IMR-90 (cell line): ENCODE measurements around the gene FAM227B. TPM values are rescaled to one million over a fixed set of nuclear protein-coding genes. Genes with fewer than 3 reads are reported as not detected.

Experiments
- ATAC-seq: fragments of 200-7000 bp; cut with Tn5 transposase; 2 replicates; pipeline ENCODE4 v1.9.1; 2020; ENCODE audit warnings: low read depth, mild to moderate bottlenecking, moderate library complexity
- BruUV-seq: library from RNA; stranded (reverse); fragments of 400-500 nt; replicated peaks from 2 replicates; lab custom pipeline; 2021; lab: Mats Ljungman, UMichigan
- CTCF ChIA-PET: fragments of 300-600 bp; formaldehyde crosslinking; extraction: SDS; loops from one replicate; lab custom pipeline; 2021; ENCODE audit warnings: antibody characterized with exemption; lab: Yijun Ruan, JAX
- POLR2A ChIA-PET: fragments of 300-600 bp; sonication (Branson Sonifier 250); formaldehyde crosslinking; loops from one replicate; lab custom pipeline; 2022; ENCODE audit warnings: antibody characterized with exemption; ENCODE audit not compliant: unreplicated experiment; lab: Charles Lee
- DNase-seq: peaks from one replicate; pipeline ENCODE4 v3.0.0; 2013
- H2AFZ ChIP-seq: replicated peaks from 2 replicates; pipeline ENCODE3; 2013; ENCODE audit warnings: low read length, mild to moderate bottlenecking; ENCODE audit not compliant: poor library complexity
- H2AK5ac ChIP-seq: 2 replicates; pipeline ENCODE4 v1.6.1; 2013; ENCODE audit warnings: low read depth, low read length, inconsistent platforms
- H2AK9ac ChIP-seq: replicated peaks from 2 replicates; pipeline ENCODE3; 2013; ENCODE audit warnings: mild to moderate bottlenecking, low read depth, low read length, moderate library complexity; ENCODE audit not compliant: poor library complexity
- H2BK120ac ChIP-seq: 2 replicates; pipeline ENCODE4 v1.6.1; 2013; ENCODE audit warnings: low read depth, low read length, inconsistent platforms
- H2BK15ac ChIP-seq: 3 replicates; pipeline ENCODE4 v1.6.1; 2013; ENCODE audit warnings: low read depth, low read length, inconsistent platforms
- H2BK20ac ChIP-seq: 2 replicates; pipeline ENCODE4 v1.6.1; 2013; ENCODE audit warnings: low read depth, mild to moderate bottlenecking, inconsistent platforms, low read length, moderate library complexity
- H2BK5ac ChIP-seq: 2 replicates; pipeline ENCODE4 v1.6.1; 2013; ENCODE audit warnings: mild to moderate bottlenecking, low read depth, low read length, inconsistent platforms; ENCODE audit not compliant: poor library complexity, severe bottlenecking
- H3K14ac ChIP-seq: replicated peaks from 2 replicates; pipeline ENCODE4 v1.6.1; 2013; ENCODE audit warnings: low read depth, low read length, inconsistent platforms
- H3K18ac ChIP-seq: 2 replicates; pipeline ENCODE4 v1.6.1; 2013; ENCODE audit warnings: low read depth, low read length, control low read depth
- H3K23ac ChIP-seq: 2 replicates; pipeline ENCODE4 v1.6.1; 2013; ENCODE audit warnings: low read depth, low read length, inconsistent platforms
- H3K27ac ChIP-seq: 2 replicates; pipeline ENCODE4 v1.5.1; 2013; ENCODE audit warnings: mild to moderate bottlenecking, control low read depth, low read length; ENCODE audit not compliant: insufficient read depth
- H3K27me3 ChIP-seq: 2 replicates; pipeline ENCODE4 v1.6.1; 2013; ENCODE audit warnings: low read length; ENCODE audit not compliant: control insufficient read depth, insufficient read depth
- H3K36me3 ChIP-seq: 2 replicates; pipeline ENCODE4 v1.6.1; 2013; ENCODE audit warnings: low read length, mixed read lengths; ENCODE audit not compliant: control insufficient read depth, insufficient read depth
- H3K4ac ChIP-seq: 2 replicates; pipeline ENCODE4 v1.6.1; 2013; ENCODE audit warnings: low read depth, low read length, inconsistent platforms
- H3K4me1 ChIP-seq: 2 replicates; pipeline ENCODE4 v1.6.1; 2013; ENCODE audit warnings: low read length, mixed read lengths; ENCODE audit not compliant: control insufficient read depth, insufficient read depth
- H3K4me2 ChIP-seq: 2 replicates; pipeline ENCODE4 v1.6.1; 2013; ENCODE audit warnings: low read depth, mild to moderate bottlenecking, control low read depth, low read length, moderate library complexity
- H3K4me3 ChIP-seq: 2 replicates; pipeline ENCODE4 v1.5.1; 2013; ENCODE audit warnings: low read depth, mild to moderate bottlenecking, control low read depth, low read length, moderate library complexity; ENCODE audit not compliant: insufficient read depth
- H3K56ac ChIP-seq: 2 replicates; pipeline ENCODE4 v1.6.1; 2013; ENCODE audit warnings: low read length, inconsistent platforms; ENCODE audit not compliant: insufficient read depth; ENCODE audit errors: extremely low read depth
- H3K79me1 ChIP-seq, 2 experiments: 2 replicates each; pipeline ENCODE4 v1.6.1; 2013; ENCODE audit warnings: low read length in 2 of 2, inconsistent platforms in 1 of 2, low read depth in 1 of 2
- H3K9ac ChIP-seq: 2 replicates; pipeline ENCODE4 v1.6.1; 2013; ENCODE audit warnings: low read depth, low read length, control low read depth
- H3K9me1 ChIP-seq: 2 replicates; pipeline ENCODE4 v1.6.1; 2013; ENCODE audit warnings: low read length, inconsistent platforms; ENCODE audit not compliant: insufficient read depth
- H3K9me3 ChIP-seq: 2 replicates; pipeline ENCODE4 v1.6.1; 2013; ENCODE audit warnings: low read length; ENCODE audit not compliant: control insufficient read depth, insufficient read depth
- H4K20me1 ChIP-seq: 2 replicates; pipeline ENCODE4 v1.6.1; 2013; ENCODE audit warnings: low read length, inconsistent platforms; ENCODE audit not compliant: insufficient read depth
- H4K5ac ChIP-seq: 2 replicates; pipeline ENCODE4 v1.6.1; 2013; ENCODE audit warnings: mild to moderate bottlenecking, low read depth, low read length, control low read depth
- H4K8ac ChIP-seq, 2 experiments: 2 replicates each; pipeline ENCODE4 v1.6.1; 2013; ENCODE audit warnings: low read depth in 2 of 2, low read length in 2 of 2, control low read depth in 1 of 2, inconsistent platforms in 1 of 2
- H4K91ac ChIP-seq: 2 replicates; pipeline ENCODE4 v1.6.1; 2013; ENCODE audit warnings: low read depth, low read length, inconsistent platforms; ENCODE audit not compliant: insufficient read depth
- MXI1 ChIP-seq: IDR thresholded peaks from 2 replicates; pipeline ENCODE4 v1.6.1; 2012; ENCODE audit warnings: low read depth, mild to moderate bottlenecking, low read length, moderate library complexity, borderline replicate concordance
- dilution Hi-C: fragments of 300-500 bp; cut with HindIII; formaldehyde crosslinking; loops from one replicate; pipeline ENCODE4 v1.14.3; 2018; ENCODE audit warnings: low sequenced_read_pairs; ENCODE audit not compliant: unreplicated experiment
- in situ Hi-C: fragments of 300-500 bp; cut with MboI; formaldehyde crosslinking; loops from 3 replicates; pipeline ENCODE4 v1.14.3; 2019; ENCODE audit warnings: low sequenced_read_pairs, inconsistent platforms, mixed read lengths
- intact Hi-C: fragments of 100-400 bp; cut with micrococcal nuclease; formaldehyde crosslinking; loops from 2 replicates; pipeline ENCODE4 v1.10.0; 2022
- polyA plus RNA-seq, 3 experiments: library from polyadenylated mRNA; depleted of rRNA; stranded (reverse); fragments of >200 nt; gene quantifications; 2 replicates each; pipeline ENCODE4 v1.2.3, GENCODE V29; 2012; ENCODE audit warnings: low replicate concordance in 1 of 3
- total RNA-seq: library from RNA; depleted of rRNA; stranded (reverse); fragments of >200 nt; gene quantifications from 2 replicates; pipeline ENCODE4 v1.2.3, GENCODE V29; 2012

The FAM227B gene
- total and polyA plus RNA-seq, 2 of the 4 experiments (the other 2 are of a cell fraction), result 1.8 to 3.0 TPM

- H3K4ac ChIP-seq, result no peak overlapping the region
- H3K27ac ChIP-seq, result no peak overlapping the region
- H4K20me1 ChIP-seq, result no peaks in the 10 kb centered on the region
- H3K23ac ChIP-seq, result no peak overlapping the region
- POLR2A ChIA-PET, result no interaction called here
- H2AK5ac ChIP-seq, result no peak overlapping the region
- intact Hi-C loops, result no loop called here
- no peak overlapping the region for H3K18ac ChIP-seq
- H2BK5ac ChIP-seq, result no peak overlapping the region
- dilution Hi-C loops, result no loop called here
- DNase-seq, result no peak
- in situ Hi-C loops, result no loop called here
- no peaks in the 10 kb centered on the region for H3K9me3 ChIP-seq
- H3K36me3 ChIP-seq, result peaks cover 5% of the 10 kb centered on the region
- peaks cover 6% of the 10 kb centered on the region for H3K9me1 ChIP-seq
- H3K27me3 ChIP-seq, result no peaks in the 10 kb centered on the region
- no peak overlapping the region for H2BK15ac ChIP-seq
- no peaks in the 10 kb centered on the region for H3K4me1 ChIP-seq
- H3K9ac ChIP-seq, result no peak overlapping the region
- no peak for TF ChIP-seq MXI1
- H3K79me1 ChIP-seq, result no peaks in the 10 kb centered on the region; a peak in 1 of 4 replicates
- no peak overlapping the region for H4K91ac ChIP-seq
- no peak overlapping the region for H2AK9ac ChIP-seq
- ATAC-seq, result no peak
- CTCF ChIA-PET, result no interaction called here
- no peak overlapping the region for H3K4me3 ChIP-seq
- H2BK20ac ChIP-seq, result no peak overlapping the region
- no peak overlapping the region for H3K56ac ChIP-seq
- H3K14ac ChIP-seq, result no peak overlapping the region
- BruUV-seq, result no TSS peak
- no peak overlapping the region for H3K4me2 ChIP-seq
- H4K5ac ChIP-seq, result no peak overlapping the region
- H2BK120ac ChIP-seq, result no peak overlapping the region
- no peak overlapping the region for H2AFZ ChIP-seq
- H4K8ac ChIP-seq, result no peak overlapping the region
Measured at GRCh38 chr15:49328941-49329340, 291.7 kb downstream of the FAM227B start.
